HEK293T (cell line): Measurements from ENCODE around the gene PHLPP1.

Source experiments
- BHLHE40 ChIP-seq: fragments of 450-650 bp; IDR thresholded peaks from 2 replicates; pipeline ENCODE4 v1.6.1; 2016; ENCODE audit warnings: mild to moderate bottlenecking, moderate library complexity, borderline replicate concordance
- ELF4 ChIP-seq: fragments of 450-650 bp; IDR thresholded peaks from 2 replicates; pipeline ENCODE4 v1.6.1; 2017; ENCODE audit warnings: antibody characterized with exemption
- FOXA1 ChIP-seq: fragments of 450-650 bp; IDR thresholded peaks from 2 replicates; pipeline ENCODE4 v1.6.1; 2016; ENCODE audit warnings: mild to moderate bottlenecking
- FOXK2 ChIP-seq: fragments of 450-650 bp; IDR thresholded peaks from 2 replicates; pipeline ENCODE4 v1.6.1; 2016; ENCODE audit warnings: mild to moderate bottlenecking
- FOXM1 ChIP-seq: fragments of 450-650 bp; IDR thresholded peaks from 2 replicates; pipeline ENCODE4 v1.6.1; 2017; ENCODE audit warnings: mild to moderate bottlenecking, borderline replicate concordance
- L3MBTL2 ChIP-seq: fragments of 450-650 bp; conservative IDR thresholded peaks from 2 replicates; pipeline ENCODE4 v1.6.1; 2016; ENCODE audit warnings: mild to moderate bottlenecking
- NFRKB ChIP-seq: fragments of 450-650 bp; IDR thresholded peaks from 2 replicates; pipeline ENCODE4 v1.6.1; 2016; ENCODE audit warnings: mild to moderate bottlenecking, moderate library complexity
- SP1 ChIP-seq: fragments of 450-650 bp; IDR thresholded peaks from 2 replicates; pipeline ENCODE4 v1.6.1; 2017
- SUZ12 ChIP-seq: fragments of 450-650 bp; IDR thresholded peaks from 2 replicates; pipeline ENCODE4 v1.6.1; 2016; ENCODE audit warnings: mild to moderate bottlenecking
- TF ChIP-seq, protein P1 (sequence below): fragments of 450-650 bp; IDR thresholded peaks from 2 replicates; pipeline ENCODE4 v1.6.1; 2016

GRCh38 chr18:62812242-62812641 is 96.9 kb downstream of the PHLPP1 start:
- TF ChIP-seq FOXK2 (no peak), FOXM1 (no peak), SP1 (no peak), L3MBTL2 (no peak), ELF4 (no peak), FOXA1 (no peak), NFRKB (no peak), SUZ12 (no peak), BHLHE40 (no peak)
- TF ChIP-seq, protein P1, sequence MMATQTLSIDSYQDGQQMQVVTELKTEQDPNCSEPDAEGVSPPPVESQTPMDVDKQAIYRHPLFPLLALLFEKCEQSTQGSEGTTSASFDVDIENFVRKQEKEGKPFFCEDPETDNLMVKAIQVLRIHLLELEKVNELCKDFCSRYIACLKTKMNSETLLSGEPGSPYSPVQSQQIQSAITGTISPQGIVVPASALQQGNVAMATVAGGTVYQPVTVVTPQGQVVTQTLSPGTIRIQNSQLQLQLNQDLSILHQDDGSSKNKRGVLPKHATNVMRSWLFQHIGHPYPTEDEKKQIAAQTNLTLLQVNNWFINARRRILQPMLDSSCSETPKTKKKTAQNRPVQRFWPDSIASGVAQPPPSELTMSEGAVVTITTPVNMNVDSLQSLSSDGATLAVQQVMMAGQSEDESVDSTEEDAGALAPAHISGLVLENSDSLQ, result no peak
